ENCODE measurements around the gene AARS2. TPM values are rescaled to one million over a fixed set of nuclear protein-coding genes. Genes with fewer than 3 reads are reported as not detected.

Gene AARS2
- total and polyA plus RNA-seq, 10 of the 15 experiments (the other 5 are each of a cell fraction or from before 2014, with no cell fraction given), result 0.71 to 18.3 (median 12.7) TPM

GRCh38 chr6:44333942-44334341 is 20.8 kb upstream of the AARS2 start:
- DNase-seq (ENCODE audit: low read depth, low spot score) (no peak), FAIRE-seq (no peak), ATAC-seq (no peak)
- no peak for TF ChIP-seq SMAD1 (IDR thresholded peaks at IDR 0.05; ENCODE audit: low read depth, partially characterized antibody)
- no peak for TF ChIP-seq FOXM1 (IDR thresholded peaks at IDR 0.05; ENCODE audit: low read depth, low read length)
- TF ChIP-seq EZH2 (IDR thresholded peaks at IDR 0.05; ENCODE audit: borderline replicate concordance, control insufficient read depth, low read depth, low read length), result no peak
- no peak for TF ChIP-seq RFX5 (IDR thresholded peaks at IDR 0.05; ENCODE audit: low read depth, low read length)
- TF ChIP-seq CHD2 (IDR thresholded peaks at IDR 0.05; ENCODE audit: borderline replicate concordance, low read depth, low read length), result no peak
- TF ChIP-seq BACH1 (IDR thresholded peaks at IDR 0.05; ENCODE audit: borderline replicate concordance), result no peak
- TF ChIP-seq SPI1 (IDR thresholded peaks at IDR 0.05; ENCODE audit: borderline replicate concordance, insufficient read depth, low read depth, low read length), result no peak
- no peak for TF ChIP-seq STAT1 (conservative IDR thresholded peaks at IDR 0.05)
- no peak for TF ChIP-seq CHD4 (IDR thresholded peaks at IDR 0.05)
- TF ChIP-seq SREBF1 (IDR thresholded peaks at IDR 0.05; ENCODE audit: low read length), result no peak
- no peak for TF ChIP-seq SIN3A (IDR thresholded peaks at IDR 0.05; ENCODE audit: low read depth, low read length)
- TF ChIP-seq, protein P1, sequence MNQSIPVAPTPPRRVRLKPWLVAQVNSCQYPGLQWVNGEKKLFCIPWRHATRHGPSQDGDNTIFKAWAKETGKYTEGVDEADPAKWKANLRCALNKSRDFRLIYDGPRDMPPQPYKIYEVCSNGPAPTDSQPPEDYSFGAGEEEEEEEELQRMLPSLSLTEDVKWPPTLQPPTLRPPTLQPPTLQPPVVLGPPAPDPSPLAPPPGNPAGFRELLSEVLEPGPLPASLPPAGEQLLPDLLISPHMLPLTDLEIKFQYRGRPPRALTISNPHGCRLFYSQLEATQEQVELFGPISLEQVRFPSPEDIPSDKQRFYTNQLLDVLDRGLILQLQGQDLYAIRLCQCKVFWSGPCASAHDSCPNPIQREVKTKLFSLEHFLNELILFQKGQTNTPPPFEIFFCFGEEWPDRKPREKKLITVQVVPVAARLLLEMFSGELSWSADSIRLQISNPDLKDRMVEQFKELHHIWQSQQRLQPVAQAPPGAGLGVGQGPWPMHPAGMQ (IDR thresholded peaks at IDR 0.05; ENCODE audit: borderline replicate concordance), result no peak
- H3K4me1 ChIP-seq (ENCODE audit: control insufficient read depth, insufficient read depth, low read length), result no peaks in the 10 kb centered on the region
- in situ Hi-C loops (cut with MboI) (no loop called here), intact Hi-C loops (cut with micrococcal nuclease; ENCODE audit: unreplicated experiment) (no loop called here)
- no peak overlapping the region for H3K27ac ChIP-seq (ENCODE audit: control insufficient read depth, insufficient read depth)
- ChIA-PET SMC1A (ENCODE audit: uncharacterized antibody, unreplicated experiment) (interaction anchor here (1.1 to 1.3 kb wide), 2 partner anchors 8 to 38 kb away, joined by 3 read pairs; no protein-coding TSS in a partner anchor), CTCF (interaction anchor here (1.7 to 10.4 kb wide), 5 partner anchors 9 to 67 kb away, joined by 3 to 163 read pairs (median 6); partner anchors contain the start of genes AARS2, NFKBIE and TMEM151B), RAD21 (ENCODE audit: unreplicated experiment) (interaction anchor here (0.5 kb wide), 1 partner anchor 237 kb away, joined by 3 read pairs; no protein-coding TSS in a partner anchor), POLR2A (no interaction called here)
- H3K27me3 ChIP-seq (replicated peaks in 1 of 2; ENCODE audit: control insufficient read depth in 2 of 2, insufficient read depth in 2 of 2, low read length in 1 of 2), result peaks cover 0 to 5% of the 10 kb centered on the region in 2 experiments; a peak in 3 of 4 replicates
- H4K20me1 ChIP-seq (ENCODE audit: control insufficient read depth, insufficient read depth), result no peaks in the 10 kb centered on the region
- no peaks in the 10 kb centered on the region for H3K36me3 ChIP-seq (ENCODE audit: control insufficient read depth in 2 of 2, insufficient read depth in 2 of 2, low read length in 1 of 2)
- H3K79me2 ChIP-seq (ENCODE audit: control insufficient read depth, insufficient read depth, low read length), result no peaks in the 10 kb centered on the region
- H3K4me2 ChIP-seq (ENCODE audit: control insufficient read depth, insufficient read depth), result no peak overlapping the region
- no peaks in the 10 kb centered on the region for H3K9me3 ChIP-seq (replicated peaks; ENCODE audit: control insufficient read depth, insufficient read depth, low read length)
- no TSS peak for BruUV-seq (replicated peaks)
- no peak overlapping the region for H3K9ac ChIP-seq (ENCODE audit: control insufficient read depth, insufficient read depth, low read length)
- H3K4me3 ChIP-seq, result no peak overlapping the region
- H2AFZ ChIP-seq (ENCODE audit: control insufficient read depth, low read depth, low read length), result no peak overlapping the region
- 9% methylated on average over 5 of the region's 5 CpGs for WGBS (ENCODE audit: insufficient coverage, insufficient replicate concordance, low lambda C conversion rate, missing lambda C conversion rate)
